GM10248 (cell line): ENCODE measurements around the gene NADSYN1.

Experiments
- CTCF ChIA-PET: fragments of 300-600 bp; sonication (Branson Sonifier 250); formaldehyde crosslinking; extraction: SDS; loops from one replicate; lab custom pipeline; 2021; ENCODE audit warnings: antibody characterized with exemption; lab: Yijun Ruan, JAX
- POLR2A ChIA-PET: fragments of 350-650 bp; sonication (Branson Sonifier 250); formaldehyde crosslinking; extraction: SDS; loops from one replicate; lab custom pipeline; 2020; ENCODE audit warnings: antibody characterized with exemption; lab: Yijun Ruan, JAX
- DNase-seq: peaks from one replicate; pipeline ENCODE4 v3.0.0; 2012; ENCODE audit errors: extremely low spot score
- TF ChIP-seq, protein P1 (sequence below): IDR thresholded peaks from 2 replicates; pipeline ENCODE4 v1.5.1; 2012; ENCODE audit warnings: mild to moderate bottlenecking, low read depth; ENCODE audit errors: extremely low read depth, missing control alignments, control extremely low read depth

NADSYN1 gene

DNA sequence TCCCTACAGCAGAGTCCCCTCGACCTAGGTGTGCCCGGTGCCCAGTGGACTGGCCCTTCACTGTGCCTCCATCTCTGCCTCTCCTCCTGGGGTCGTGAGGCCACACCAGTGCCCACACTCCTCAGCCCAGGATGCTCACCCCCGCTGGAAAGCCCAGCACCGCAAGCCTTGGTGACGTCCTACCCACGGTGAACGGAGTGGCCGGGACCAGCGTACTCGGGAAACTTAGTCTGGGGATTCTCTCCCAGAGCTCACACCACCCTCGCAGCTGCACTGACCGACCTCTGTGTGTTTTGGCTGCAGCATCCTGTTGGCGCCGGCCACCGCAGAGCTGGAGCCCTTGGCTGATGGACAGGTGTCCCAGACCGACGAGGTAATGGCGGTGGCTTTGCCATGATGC lies 38.5 kb downstream of the NADSYN1 start:
- TF ChIP-seq, protein P1, sequence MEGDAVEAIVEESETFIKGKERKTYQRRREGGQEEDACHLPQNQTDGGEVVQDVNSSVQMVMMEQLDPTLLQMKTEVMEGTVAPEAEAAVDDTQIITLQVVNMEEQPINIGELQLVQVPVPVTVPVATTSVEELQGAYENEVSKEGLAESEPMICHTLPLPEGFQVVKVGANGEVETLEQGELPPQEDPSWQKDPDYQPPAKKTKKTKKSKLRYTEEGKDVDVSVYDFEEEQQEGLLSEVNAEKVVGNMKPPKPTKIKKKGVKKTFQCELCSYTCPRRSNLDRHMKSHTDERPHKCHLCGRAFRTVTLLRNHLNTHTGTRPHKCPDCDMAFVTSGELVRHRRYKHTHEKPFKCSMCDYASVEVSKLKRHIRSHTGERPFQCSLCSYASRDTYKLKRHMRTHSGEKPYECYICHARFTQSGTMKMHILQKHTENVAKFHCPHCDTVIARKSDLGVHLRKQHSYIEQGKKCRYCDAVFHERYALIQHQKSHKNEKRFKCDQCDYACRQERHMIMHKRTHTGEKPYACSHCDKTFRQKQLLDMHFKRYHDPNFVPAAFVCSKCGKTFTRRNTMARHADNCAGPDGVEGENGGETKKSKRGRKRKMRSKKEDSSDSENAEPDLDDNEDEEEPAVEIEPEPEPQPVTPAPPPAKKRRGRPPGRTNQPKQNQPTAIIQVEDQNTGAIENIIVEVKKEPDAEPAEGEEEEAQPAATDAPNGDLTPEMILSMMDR, result no peak
- POLR2A ChIA-PET, result no interaction called here
- CTCF ChIA-PET, result no interaction called here
- no peak for DNase-seq

DNA sequence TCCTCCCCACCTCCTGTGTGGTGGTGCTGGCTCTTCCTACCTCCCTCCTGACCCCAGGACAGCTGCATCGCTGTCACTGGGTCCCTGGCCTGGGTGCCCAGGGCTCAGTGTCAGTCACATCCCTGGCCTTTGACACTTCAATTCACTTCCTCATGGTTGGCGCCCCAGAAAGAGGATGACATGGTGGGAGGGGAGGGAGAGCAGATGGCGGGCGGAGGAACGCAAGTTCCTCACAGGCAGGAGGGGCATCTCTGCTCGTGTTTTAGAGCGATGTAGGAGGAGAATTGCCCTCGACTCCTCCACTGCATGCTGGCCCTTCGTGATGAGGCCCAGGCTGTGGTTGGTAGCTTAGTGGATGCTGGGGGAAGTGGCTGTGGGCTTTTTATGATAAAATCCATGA lies 38.9 kb downstream of the NADSYN1 start:
- CTCF ChIA-PET, result no interaction called here
- POLR2A ChIA-PET, result no interaction called here
- TF ChIP-seq, protein P1, result no peak
- DNase-seq, result no peak

DNA sequence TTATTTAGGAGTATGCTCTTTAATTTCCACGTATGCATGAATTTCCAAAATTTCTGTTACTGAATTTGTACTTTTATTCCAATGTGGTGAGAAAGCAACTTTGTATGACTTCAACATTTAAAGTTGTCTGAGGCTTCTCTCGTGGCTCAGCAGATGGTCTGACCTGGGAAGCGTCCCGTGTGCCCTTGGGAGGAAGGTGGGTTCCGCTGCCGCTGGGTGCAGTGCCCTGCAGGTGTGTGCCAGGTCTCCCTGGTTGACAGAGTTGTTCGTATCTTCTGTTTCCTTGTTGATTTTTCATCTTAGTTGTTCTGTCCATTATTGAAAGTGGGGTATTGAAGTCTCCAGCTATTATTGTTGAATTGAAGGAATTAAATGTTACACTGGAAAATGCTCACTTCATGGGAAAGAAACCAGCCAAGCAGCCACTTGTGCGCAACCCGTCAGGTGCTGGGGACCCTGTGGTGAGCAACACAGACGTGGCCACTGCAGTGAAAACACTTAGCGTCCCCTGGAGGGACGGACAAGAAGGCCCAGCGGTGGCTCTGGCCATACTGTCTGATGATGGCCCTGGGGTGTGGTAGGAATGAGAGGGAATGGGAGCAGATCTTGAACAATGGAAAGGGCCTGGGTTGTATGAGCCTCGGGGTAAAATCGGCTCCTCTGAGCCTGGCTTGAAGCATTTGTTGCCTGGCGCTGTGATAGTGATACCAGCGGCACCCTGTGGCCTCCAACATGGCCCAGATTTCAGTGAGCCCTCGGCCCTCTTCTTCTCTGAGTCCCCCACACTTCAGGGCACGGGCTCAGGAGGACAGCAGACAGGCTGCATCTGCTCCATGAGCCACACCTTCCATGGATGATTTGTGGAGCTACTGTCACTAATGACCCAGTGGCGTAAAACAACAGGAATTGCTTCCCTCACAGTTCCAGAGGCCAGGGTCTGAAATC lies 42.6 kb downstream of the NADSYN1 start:
- TF ChIP-seq, protein P1, result no peak
- POLR2A ChIA-PET, result no interaction called here
- CTCF ChIA-PET, result interaction anchor here (0.8 kb wide), 1 partner anchor 29 kb away, joined by 4 read pairs; no protein-coding TSS in a partner anchor
- no peak for DNase-seq

DNA sequence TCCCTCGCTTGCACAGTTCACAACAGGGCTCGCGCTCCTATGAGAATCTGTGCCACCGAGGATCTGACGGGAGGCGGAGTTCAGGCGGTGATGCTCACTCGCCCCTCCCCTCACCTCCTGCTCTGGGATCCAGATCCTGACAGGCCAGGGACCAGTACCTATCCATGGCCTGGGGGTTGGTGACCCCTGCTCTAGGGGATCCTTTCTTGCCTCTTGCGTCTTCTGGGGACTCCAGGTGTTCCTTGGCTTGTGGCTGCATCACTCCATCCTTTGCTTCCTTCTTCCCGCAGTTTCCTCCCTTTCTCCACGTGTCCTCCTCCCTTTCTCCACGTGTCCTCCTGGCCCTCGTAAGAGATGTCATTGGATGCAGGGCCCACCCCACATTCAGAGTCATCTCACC lies 43.4 kb downstream of the NADSYN1 start:
- ChIA-PET POLR2A (no interaction called here), CTCF (no interaction called here)
- DNase-seq, result no peak
- TF ChIP-seq, protein P1, result no peak

- no peak for DNase-seq
- ChIA-PET POLR2A (no interaction called here), CTCF (no interaction called here)
- TF ChIP-seq, protein P1, result no peak
Observed at GRCh38 chr11:71498091-71498490, 45.1 kb downstream of the NADSYN1 start.

- ChIA-PET POLR2A (no interaction called here), CTCF (no interaction called here)
- TF ChIP-seq, protein P1, result no peak
- DNase-seq, result no peak
Observed at GRCh38 chr11:71499125-71499524, 46.1 kb downstream of the NADSYN1 start.

DNA sequence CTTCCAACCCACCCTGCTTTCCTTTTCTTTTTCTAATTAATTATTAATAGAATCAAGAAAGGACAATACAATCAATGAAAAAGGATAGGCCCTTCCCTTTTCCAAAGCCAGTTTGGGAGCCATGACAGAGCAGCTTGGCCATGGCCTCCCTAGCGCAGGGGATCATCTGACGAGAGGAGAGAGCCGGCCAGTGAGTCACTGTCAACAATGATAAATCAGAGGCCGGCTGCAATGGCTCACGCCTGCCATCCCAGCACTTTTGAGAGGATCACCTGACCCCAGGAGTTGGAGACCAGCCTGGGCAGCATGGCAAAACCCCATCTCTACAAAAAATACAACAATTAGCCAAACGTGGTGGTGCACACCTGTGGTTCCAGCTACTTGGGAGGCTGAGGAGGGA lies 46.5 kb downstream of the NADSYN1 start:
- POLR2A ChIA-PET, result no interaction called here
- TF ChIP-seq, protein P1, result no peak
- CTCF ChIA-PET, result no interaction called here
- no peak for DNase-seq
